GM04503 (cell line): Measurements from ENCODE around the gene RBM18.

Experiments used
- DNase-seq: peaks from one replicate; pipeline ENCODE4 v3.0.0-alpha.2; 2012; ENCODE audit warnings: low read depth

The RBM18 gene

DNA sequence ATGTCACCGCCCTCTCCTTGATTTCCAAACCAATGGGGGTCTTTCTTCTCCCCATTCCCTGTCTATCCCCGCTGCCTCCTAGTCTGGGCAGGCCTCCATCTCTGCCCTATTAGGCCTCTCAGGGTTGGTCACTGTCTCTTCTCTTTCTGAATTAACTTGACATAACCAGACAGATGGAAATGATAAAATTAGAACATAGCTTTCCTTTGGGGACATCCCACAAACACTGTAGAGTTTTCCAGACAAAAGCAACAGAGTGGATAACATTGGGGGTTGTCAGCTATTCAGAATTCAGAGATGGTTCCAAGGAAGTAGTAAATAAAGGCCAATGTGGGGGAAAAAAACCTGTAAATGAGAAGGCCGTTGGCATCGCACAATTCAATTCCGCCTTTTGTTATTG, 60.6 kb downstream of the RBM18 start:
- DNase-seq = no peak

- no peak for DNase-seq
These were observed 62.5 kb downstream of the RBM18 start for GRCh38 chr9:122202111-122202510.

DNA sequence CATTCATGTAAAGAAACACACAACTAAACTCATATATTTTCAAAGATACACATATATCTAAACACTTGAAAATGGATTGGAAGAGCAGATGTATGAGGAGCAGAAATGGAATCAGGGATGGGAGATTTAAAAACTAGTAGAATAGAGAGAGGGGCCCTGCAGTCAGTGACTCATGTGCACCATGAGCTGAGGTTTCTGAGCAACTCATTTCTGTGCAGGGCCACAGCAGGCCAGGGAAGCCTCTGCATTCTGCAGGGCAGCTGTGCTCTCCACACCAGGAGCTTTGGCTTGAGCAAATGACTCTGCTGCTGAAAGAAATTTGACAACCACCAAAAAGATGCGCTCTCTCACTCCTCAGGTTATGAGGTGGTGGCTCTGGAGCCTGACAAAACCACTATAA, 63.0 kb downstream of the RBM18 start:
- DNase-seq = no peak

- DNase-seq = no peak
These were observed 63.6 kb downstream of the RBM18 start for GRCh38 chr9:122200960-122201595.

DNA sequence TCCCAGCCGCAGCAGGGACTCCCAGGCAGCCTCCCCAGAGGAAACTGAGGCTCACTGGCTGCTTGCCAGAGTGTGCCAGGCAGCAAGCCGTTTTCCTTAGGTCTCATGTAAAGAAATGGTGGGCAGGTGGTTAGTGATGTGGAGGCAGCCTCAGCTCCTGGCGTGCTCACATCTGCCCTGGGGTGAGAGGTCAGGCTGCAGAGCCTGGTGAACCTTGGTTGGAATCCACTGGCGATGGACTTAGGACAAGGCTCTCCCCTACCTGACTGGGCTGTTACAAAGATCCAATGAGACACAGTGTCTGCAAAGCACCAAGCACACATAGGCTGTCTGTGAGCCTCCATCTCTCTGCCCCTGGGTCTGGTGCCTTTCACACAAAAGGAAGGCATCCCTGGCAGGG, 66.8 kb downstream of the RBM18 start:
- DNase-seq = no peak

DNA sequence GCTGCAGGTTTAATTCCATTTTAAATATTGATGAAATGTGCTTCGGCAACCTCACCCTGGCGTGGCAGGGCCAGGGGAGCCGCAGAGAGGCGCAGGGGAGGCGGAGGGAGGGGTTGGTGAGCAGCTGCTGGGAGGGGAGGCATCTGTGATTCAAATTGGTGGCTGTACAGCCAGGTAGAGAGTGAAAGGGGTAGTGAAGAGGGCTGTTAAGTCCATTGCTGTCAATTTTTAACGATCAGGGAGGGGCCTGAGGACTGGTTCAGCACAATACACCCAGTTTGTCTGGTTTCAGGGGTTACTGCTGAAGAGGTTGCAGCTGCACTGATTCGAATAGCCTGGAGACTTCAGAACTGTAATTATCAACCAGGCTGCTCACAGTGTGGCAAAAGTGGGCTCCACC, 67.2 kb downstream of the RBM18 start:
- no peak for DNase-seq

- no peak for DNase-seq
These were observed 68.8 kb downstream of the RBM18 start for GRCh38 chr9:122195875-122196274.

- no peak for DNase-seq
These were observed 71.0 kb downstream of the RBM18 start for GRCh38 chr9:122193651-122194050.

GRCh38 chr9:122192914-122193525, 71.6 kb downstream of the RBM18 start:
- DNase-seq = no peak

DNA sequence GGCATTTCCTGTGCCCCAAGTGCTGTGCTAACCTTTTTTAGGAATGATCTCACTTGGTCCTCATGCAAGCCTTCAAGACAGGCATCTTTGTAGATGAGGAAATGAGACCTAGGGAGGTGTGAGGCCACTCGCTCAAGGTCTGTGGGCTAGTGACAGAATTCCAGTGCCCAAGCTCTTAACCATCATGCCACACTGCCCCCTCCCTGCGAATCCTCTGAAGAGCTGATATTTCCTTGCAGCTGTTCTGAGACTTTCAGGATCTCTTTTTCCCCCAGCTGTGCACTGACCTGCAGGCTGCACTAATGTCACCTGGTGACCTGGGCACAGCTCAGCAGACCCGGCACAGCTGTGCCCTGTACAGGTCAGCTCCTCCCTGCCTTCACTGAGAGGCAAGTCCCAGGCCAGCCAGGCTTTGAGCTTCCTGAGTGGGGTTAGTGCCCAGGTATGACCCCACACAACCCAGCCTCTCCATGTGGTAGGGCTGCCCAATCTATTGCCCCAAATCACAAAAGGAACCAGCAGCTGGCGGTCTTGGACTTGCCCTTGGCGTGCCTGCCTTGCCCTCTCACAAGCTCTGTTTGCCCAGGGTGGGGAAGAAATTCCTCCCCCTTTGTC, 72.3 kb downstream of the RBM18 start:
- DNase-seq = no peak

GRCh38 chr9:122191584-122191983, 73.1 kb downstream of the RBM18 start:
- DNase-seq = no peak

DNA sequence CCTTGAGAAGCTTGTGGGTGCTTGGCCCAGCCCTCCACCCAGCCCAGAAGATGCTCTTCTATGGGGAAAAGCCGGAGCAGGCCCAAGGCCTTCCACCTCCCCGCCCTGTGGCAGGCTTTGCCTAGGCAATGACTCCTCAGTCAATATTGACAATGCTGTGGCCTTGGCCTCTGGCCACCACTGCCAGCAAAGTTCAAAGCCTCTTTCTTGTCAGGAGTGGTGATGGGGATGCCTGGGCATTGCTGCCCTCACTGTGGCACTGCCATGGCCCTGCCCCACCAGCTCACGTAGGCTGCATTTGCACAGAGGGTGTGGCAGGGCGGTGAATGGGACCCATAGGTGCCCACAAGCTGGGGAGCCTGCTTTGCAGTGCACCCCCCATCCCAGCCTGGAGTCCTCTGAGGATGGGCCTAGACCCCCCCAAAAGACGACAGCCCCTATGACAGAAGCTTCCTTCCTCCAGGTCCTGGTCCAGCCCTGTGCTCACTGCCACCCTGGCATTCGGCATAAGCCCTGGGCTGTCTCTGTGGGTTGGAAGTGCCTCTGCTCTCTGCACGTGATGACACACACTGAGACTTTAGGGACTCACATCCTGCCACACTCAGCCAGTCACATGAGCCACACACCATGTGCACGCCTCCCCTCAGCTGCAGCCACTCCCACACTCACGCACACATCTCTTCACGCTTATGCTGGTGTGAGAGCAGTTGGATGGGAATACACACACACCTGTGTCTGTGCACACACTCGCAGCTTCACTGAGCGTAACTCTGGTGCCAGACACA, 73.9 kb downstream of the RBM18 start:
- DNase-seq = peak; percentile 27

- DNase-seq = no peak
These were observed 76.3 kb downstream of the RBM18 start for GRCh38 chr9:122188369-122188768.
